A549 (cell line): ENCODE results near the gene CABP4. TPM values are rescaled to one million over a fixed set of nuclear protein-coding genes. Genes with fewer than 3 reads are reported as not detected.
A peak's percentile ranks its signal among the peaks of the same experiment; 100 is the strongest.

Source experiments
- ATAC-seq, 2 experiments: fragments of 200-7000 bp in 1 of 2; fragments of >200 bp in 1 of 2; cut with Nextera tagmentation in 1 of 2; cut with Tn5 transposase in 1 of 2; 3 replicates each; pipeline versions ENCODE4 v1.8.0 to v1.9.1; 2018 to 2020; ENCODE audit warnings: mild to moderate bottlenecking in 1 of 2, moderate library complexity in 1 of 2
- CTCF ChIA-PET: fragments of 300-600 bp; sonication (Branson Sonifier 250); formaldehyde crosslinking; extraction: SDS; loops from one replicate; lab custom pipeline; 2021; ENCODE audit warnings: antibody characterized with exemption, inconsistent platforms; lab: Yijun Ruan, JAX
- POLR2A ChIA-PET: fragments of 350-600 bp; formaldehyde crosslinking; extraction: SDS; loops from one replicate; lab custom pipeline; 2021; ENCODE audit warnings: antibody characterized with exemption, inconsistent platforms; lab: Yijun Ruan, JAX
- DNase-seq, 2 experiments: peaks; one replicate each; pipeline versions ENCODE4 v3.0.0 to v3.0.0-alpha.2; 2011 to 2016; ENCODE audit warnings: low read depth in 1 of 2, low spot score in 1 of 2
- FAIRE-seq: peaks from 2 replicates; lab custom pipeline; 2011; peaks lifted over from hg19 to GRCh38; lab: Jason Lieb, UNC
- H3K27ac ChIP-seq, 2 experiments: fragments of >200 bp; sonication (Bioruptor Twin); formaldehyde crosslinking; 3 replicates each; pipeline ENCODE4 v1.5.1; 2016 to 2017
- H3K4me1 ChIP-seq: fragments of >200 bp; sonication (Bioruptor Twin); formaldehyde crosslinking; 3 replicates; pipeline ENCODE4 v1.6.1; 2016
- H3K4me2 ChIP-seq: fragments of >200 bp; sonication (Bioruptor Twin); formaldehyde crosslinking; 3 replicates; pipeline ENCODE4 v1.6.1; 2016
- H3K4me3 ChIP-seq: fragments of >200 bp; sonication (Bioruptor Twin); formaldehyde crosslinking; 3 replicates; pipeline ENCODE4 v1.5.1; 2016
- H3K9me3 ChIP-seq: fragments of >200 bp; sonication (Bioruptor Twin); formaldehyde crosslinking; 3 replicates; pipeline ENCODE4 v1.6.1; 2016
- BHLHE40 ChIP-seq: IDR thresholded peaks from 2 replicates; pipeline ENCODE4 v1.6.1; 2012; ENCODE audit warnings: low read depth, low read length, inconsistent platforms
- CBX2 ChIP-seq: fragments of 200-600 bp; sonication (generic); IDR thresholded peaks from 2 replicates; pipeline ENCODE4 v1.6.1; 2016; ENCODE audit warnings: low read depth, mild to moderate bottlenecking, borderline replicate concordance
- CHD4 ChIP-seq: fragments of 200-600 bp; sonication (generic); IDR thresholded peaks from 2 replicates; pipeline ENCODE4 v1.6.1; 2016; ENCODE audit warnings: antibody characterized with exemption, mild to moderate bottlenecking, borderline replicate concordance
- CTCF ChIP-seq: fragments of >200 bp; sonication (Bioruptor Twin); formaldehyde crosslinking; IDR thresholded peaks from 3 replicates; pipeline ENCODE4 v1.5.1; 2016
- EHMT2 ChIP-seq: fragments of 200-600 bp; sonication (generic); IDR thresholded peaks from 2 replicates; pipeline ENCODE4 v1.6.1; 2016; ENCODE audit warnings: antibody characterized with exemption, low read depth, mild to moderate bottlenecking, moderate library complexity
- JUN ChIP-seq, 2 experiments: fragments of >200 bp; sonication (Bioruptor Twin); formaldehyde crosslinking; IDR thresholded peaks; 2 replicates in 1 of 2; 3 replicates in 1 of 2; pipeline ENCODE4 v1.6.1; 2016 to 2017
- PBX3 ChIP-seq: IDR thresholded peaks from 2 replicates; pipeline ENCODE4 v1.6.1; 2012
- RAD21 ChIP-seq, 2 experiments: fragments of >200 bp in 1 of 2; sonication (Bioruptor Twin) in 1 of 2; formaldehyde crosslinking in 1 of 2; IDR thresholded peaks in 1 of 2; conservative IDR thresholded peaks in 1 of 2; 2 replicates in 1 of 2; 3 replicates in 1 of 2; pipeline ENCODE4 v1.6.1; 2012 to 2018; ENCODE audit warnings: inconsistent platforms in 1 of 2
- ZFP36 ChIP-seq: fragments of 450-650 bp; IDR thresholded peaks from 2 replicates; pipeline ENCODE4 v1.6.1; 2014; ENCODE audit warnings: borderline replicate concordance; ENCODE audit not compliant: partially characterized antibody
- WGBS: methylation state at CpG from one replicate; pipeline ENCODE4 v1.1.6; 2017; ENCODE audit errors: missing lambda C conversion rate; 5-methylcytosine and 5-hydroxymethylcytosine counted together
- polyA plus RNA-seq, 4 experiments: library from polyadenylated mRNA; depleted of rRNA in 3 of 4; stranded (reverse); fragments of >200 nt; fragmentation: RNase III in 1 of 4; extraction: RNeasy Plus Mini Kit Qiagen cat#74134 plus additional on column Dnase treatment in 1 of 4; gene quantifications; 2 replicates in 3 of 4; 3 replicates in 1 of 4; pipeline ENCODE4 v1.2.3, GENCODE V29; 2011 to 2017

CABP4 gene
- polyA plus RNA-seq, 2 of the 4 experiments (the other 2 are of a cell fraction) = not detected

- POLR2A ChIA-PET = interaction anchor here (1.2 to 2.8 kb wide), 4 partner anchors 11 to 38 kb away, joined by 3 to 12 read pairs (median 4); partner anchors contain the start of genes PPP1CA, RPS6KB2 and TMEM134
- no peak overlapping the region for H3K4me3 ChIP-seq
- no peak overlapping the region; a peak in 1 of 6 replicates for H3K27ac ChIP-seq
- CTCF ChIA-PET = interaction anchor here (0.6 to 1.6 kb wide), 9 partner anchors 10 to 54 kb away, joined by 3 to 5 read pairs (median 3); partner anchors contain the start of gene TMEM134
- H3K4me2 ChIP-seq = no peak overlapping the region
- DNase-seq (peak; percentile 53 to 68), ATAC-seq (peak; percentile 30 to 66; a peak in 5 of 6 replicates), FAIRE-seq (no peak)
- H3K9me3 ChIP-seq = no peaks in the 10 kb centered on the region
- WGBS = 89% methylated on average over 27 of the region's 31 CpGs
- no peak for TF ChIP-seq EHMT2
- TF ChIP-seq RAD21 (conservative IDR thresholded peaks at IDR 0.05 in 1 of 2, IDR thresholded peaks at IDR 0.05 in 1 of 2) = peak in 1 of 2 experiments; percentile 25; a peak in 1 of 5 replicates
- TF ChIP-seq CBX2 = no peak
- TF ChIP-seq CTCF = peak; percentile 29; the same call in 2 of the 3 replicates
- peaks cover 26% of the 10 kb centered on the region for H3K4me1 ChIP-seq
These were observed 15.6 kb upstream of the CABP4 start for GRCh38 chr11:67439321-67440228.

GRCh38 chr11:67440229-67441097 is 14.7 kb upstream of the CABP4 start:
- ATAC-seq = no peak
- DNase-seq = no peak
- H3K9me3 ChIP-seq = no peaks in the 10 kb centered on the region
- ChIA-PET POLR2A (interaction anchor here (1.6 kb wide), 1 partner anchor 12 kb away, joined by 5 read pairs; the partner anchor contains the start of gene RPS6KB2), CTCF (interaction anchor here (0.8 to 1.5 kb wide), 3 partner anchors 22 to 39 kb away, joined by 4 read pairs; partner anchors contain the start of gene PPP1CA)
- WGBS = 86% methylated on average over 17 of the region's 17 CpGs
- no peak for FAIRE-seq
- peaks cover 27% of the 10 kb centered on the region for H3K4me1 ChIP-seq
- H3K27ac ChIP-seq = no peak overlapping the region
- no peak overlapping the region for H3K4me3 ChIP-seq
- H3K4me2 ChIP-seq = no peak overlapping the region
- TF ChIP-seq BHLHE40 (no peak), ZFP36 (no peak)

GRCh38 chr11:67441098-67441563 is 14.0 kb upstream of the CABP4 start:
- Histone ChIP-seq H3K4me2 (no peak overlapping the region), H3K4me1 (peaks cover 23% of the 10 kb centered on the region), H3K9me3 (no peaks in the 10 kb centered on the region), H3K27ac (no peak overlapping the region), H3K4me3 (no peak overlapping the region)
- DNase-seq (no peak), ATAC-seq (no peak), FAIRE-seq (no peak)
- WGBS = 93% methylated on average over 16 of the region's 21 CpGs
- POLR2A ChIA-PET = interaction anchor here (1.2 to 1.6 kb wide), 2 partner anchors 13 to 27 kb away, joined by 3 to 5 read pairs; partner anchors contain the start of gene RPS6KB2
- CTCF ChIA-PET = interaction anchor here (0.8 to 1.5 kb wide), 3 partner anchors 22 to 39 kb away, joined by 4 read pairs; partner anchors contain the start of gene PPP1CA
- TF ChIP-seq CHD4 (no peak), PBX3 (0 out of 2 replicates have a peak, but pooled peaks have one; percentile 6), JUN (IDR thresholded peaks at IDR 0.05) (no peak)
